ENCODE data around the gene OSBPL10. TPM values are rescaled to one million over a fixed set of nuclear protein-coding genes. Genes with fewer than 3 reads are reported as not detected.
"Not testable (repeated sequence)": the region's sequence is repeated elsewhere in the genome, so short reads cannot be mapped to it uniquely, and the experiment has no call there.

The OSBPL10 gene
- total RNA-seq, 1 donor from 2014 or later: 36.4 TPM

DNA sequence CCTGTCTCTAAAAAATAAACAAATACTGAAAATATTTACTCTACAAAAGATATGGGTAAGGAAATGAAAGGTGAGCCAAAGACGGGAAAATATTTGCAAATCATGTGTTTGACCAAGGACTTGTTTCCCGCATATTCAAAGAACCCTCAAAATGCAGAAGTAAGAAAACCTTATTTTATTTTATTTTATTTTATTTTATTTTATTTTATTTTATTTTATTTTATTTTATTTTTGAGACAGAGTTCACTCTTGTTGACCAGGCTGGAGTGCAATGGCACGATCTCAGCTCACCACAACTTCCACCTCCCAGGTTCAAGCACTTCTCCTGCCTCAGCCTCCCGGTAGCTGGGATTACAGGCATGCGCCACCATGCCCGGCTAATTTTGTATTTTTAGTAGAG lies 11.9 kb upstream of the OSBPL10 start:
- DNase-seq: not testable (repeated sequence)

DNA sequence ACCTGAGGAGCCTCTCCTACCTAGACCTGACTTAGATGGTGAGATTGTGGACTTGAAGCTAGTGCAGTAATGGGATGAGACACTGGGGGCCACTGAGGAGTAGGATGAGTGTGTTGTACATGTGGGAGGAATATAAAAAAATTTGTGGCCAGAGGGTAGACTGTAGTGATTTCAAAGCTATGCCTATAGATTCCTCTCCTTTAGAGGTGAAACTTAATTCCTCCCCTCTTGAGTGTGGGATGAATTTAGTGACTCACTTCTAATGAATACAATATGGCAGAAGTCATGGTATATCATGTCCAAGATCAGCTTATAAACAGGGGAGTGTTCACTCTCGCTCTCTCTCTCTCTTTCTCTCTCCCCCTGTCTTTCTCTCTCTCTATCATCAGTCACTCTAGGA lies 7.2 kb upstream of the OSBPL10 start:
- DNase-seq: no peak

DNA sequence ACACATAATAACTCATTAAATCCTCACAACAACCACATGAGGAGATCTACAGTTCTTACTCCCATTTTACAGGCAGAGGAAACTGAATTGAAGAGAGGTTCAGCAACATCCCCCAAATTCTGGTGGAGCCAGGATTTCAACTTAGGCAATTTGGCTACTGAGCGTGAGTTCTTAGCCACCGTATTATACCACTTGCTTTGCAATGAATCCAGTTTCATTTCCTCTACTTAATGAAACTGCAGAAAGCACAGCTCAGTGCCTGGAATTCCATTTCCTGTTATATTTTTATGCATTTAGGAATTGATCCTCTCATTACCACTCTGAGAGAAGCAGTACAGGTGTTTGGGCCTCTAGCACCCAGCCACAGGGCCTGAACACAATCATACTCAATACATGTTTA lies 4.8 kb upstream of the OSBPL10 start:
- no peak for DNase-seq

DNA sequence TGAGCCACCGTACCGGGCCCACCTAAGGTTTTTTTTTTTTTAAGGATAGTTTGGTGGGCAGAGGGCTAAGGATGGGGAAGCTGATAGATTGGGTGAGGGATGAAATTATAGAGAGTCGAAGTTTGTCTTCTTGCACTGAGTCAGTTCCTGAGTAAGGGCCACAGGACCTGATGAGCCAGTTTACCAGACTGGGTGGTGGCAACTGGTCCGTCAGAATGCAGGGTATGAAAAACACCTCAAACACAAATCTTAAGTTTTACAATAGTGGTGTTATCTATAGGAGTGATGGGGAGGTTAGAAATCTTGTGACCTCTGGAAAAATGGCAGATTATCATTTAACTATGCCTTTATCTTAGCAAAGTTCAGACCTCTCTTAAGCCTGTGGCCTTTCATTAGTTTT lies 3.3 kb upstream of the OSBPL10 start:
- DNase-seq: no peak

DNA sequence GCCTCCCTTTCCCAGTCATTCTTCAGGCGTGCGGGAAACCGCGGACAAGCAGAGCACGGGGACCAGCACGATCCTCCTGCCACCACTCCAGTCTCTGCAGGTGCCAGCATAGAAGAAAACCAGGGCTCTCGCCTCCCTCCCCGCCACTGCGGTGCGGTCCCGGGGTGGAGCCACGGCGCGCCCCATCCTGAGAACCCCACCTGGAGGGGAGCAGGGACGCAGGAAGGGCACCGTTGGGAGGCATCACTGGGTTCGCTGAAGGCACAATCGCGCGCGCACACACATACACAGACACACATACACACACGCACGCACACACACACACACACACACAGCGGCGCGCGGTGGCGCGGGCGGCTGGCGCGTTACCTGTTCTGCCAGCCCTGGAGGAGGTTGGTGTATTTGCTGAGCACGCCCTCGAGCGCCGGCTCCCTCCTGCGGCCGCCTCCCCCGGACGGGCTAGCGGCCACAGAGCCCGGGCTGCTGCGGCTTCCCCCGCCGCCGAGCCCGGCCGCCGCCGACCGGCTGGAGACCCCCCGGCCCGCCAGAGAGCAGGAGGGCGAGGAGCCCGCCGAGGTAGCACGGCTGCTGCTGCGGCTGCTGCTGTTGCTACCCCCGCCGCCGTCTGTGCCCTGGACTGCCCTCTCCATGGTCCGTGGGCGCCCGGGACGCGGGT lies 394 bp downstream of the OSBPL10 start:
- DNase-seq: peak; percentile 76

DNA sequence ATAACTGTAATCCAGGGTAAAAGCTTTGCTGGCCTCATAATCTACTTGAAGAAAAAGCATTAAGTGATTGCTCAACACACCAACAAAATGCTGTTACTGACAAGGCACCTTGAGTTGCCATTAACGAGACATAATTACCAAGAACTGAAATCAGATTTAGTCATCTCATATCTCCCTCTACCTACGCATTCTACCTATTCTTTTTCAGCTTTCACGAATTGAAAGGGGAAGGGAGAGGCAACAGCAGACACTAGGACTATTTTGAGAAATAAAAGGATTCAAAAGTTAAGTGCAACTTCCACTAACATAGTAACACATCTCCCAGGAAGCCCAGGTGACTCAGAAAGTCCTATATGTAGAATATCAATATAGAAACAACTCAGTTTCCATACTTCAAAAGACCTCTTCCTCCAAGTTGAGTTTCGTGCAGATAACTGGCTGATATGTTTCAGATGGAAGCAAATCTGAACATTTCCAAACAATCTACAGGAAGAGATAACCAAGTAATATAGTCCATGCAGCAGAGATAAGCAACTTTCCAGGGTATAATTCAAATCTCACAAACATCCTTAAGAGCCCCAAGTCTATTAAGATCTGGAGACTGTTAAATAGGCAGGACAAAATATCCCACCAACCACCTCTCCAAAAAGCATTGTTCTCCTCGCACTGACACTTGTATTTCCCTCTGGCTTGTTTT lies 1.9 kb downstream of the OSBPL10 start:
- DNase-seq: peak; percentile 38

DNA sequence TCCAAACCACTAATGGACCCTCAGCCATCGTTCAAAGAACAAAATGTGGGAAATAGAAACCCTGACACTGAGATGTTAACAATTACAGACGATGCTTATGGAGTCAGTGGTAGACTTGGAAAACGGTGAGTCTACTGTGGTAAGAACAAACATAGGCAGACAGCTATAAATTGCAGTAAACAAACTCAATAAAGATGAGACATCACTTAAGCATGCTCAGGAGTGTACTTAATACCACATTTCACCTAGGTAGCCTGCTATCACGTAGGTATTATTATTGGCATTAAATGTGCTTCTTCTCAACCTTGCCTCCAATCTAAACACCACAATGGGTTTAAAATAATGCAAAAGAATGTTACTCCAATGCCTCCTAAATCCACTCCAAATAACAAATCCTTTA lies 2.5 kb downstream of the OSBPL10 start:
- no peak for DNase-seq

DNA sequence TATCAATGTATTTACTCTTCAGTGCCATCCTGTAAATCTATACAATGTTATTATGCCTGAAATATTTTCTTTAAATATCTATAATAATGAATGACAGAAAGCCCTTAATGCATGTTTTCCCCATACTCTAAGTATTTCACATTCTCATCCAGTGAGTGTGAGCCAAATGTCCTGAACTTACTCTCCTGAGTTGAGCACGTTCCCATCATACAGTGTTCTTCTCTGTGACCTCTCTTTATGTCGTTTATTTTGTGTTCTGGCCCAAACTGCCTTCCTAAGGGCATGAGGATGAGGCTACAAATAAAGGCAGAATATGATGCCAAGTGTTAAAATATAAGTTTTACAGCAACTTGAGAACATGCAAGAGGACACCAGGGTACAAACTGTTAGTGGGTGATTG lies 3.3 kb downstream of the OSBPL10 start:
- DNase-seq: no peak

DNA sequence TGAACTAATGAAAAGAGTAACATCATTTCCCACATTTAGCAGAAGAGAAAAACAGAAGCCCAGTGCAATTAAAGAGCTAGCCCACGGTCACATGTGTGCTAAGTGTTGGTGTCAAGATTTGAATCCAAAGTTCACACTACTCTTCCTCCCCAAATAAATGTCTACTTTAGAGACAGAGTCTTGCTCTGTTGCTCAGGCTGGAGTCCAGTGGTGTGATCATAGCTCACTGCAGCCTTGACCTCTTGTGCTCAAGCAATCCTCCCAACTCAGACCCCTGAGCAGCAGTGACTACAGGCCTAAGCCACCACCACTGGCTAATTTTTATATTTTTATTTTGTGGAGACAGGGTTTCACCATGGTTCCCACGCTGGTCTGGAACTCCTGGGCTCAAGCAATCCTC lies 4.8 kb downstream of the OSBPL10 start:
- DNase-seq: no peak

DNA sequence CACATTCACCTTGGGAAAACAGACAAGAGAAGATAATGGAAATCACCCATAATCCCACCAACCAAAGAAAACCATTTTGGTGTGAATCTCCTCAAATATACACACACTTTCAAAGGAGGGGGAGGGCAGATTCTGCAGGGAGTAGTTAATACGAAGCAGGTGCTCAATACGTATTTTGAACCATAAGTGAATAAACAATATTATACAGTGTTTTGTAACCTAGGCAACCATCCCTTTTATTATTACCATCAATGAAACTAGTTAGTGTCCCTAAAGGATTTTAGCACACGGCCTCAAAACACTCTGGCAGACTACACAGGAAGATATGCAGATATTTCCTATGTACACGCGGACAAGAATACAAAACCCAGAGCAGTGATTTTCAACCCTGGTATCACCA lies 6.1 kb downstream of the OSBPL10 start:
- no peak for DNase-seq

DNA sequence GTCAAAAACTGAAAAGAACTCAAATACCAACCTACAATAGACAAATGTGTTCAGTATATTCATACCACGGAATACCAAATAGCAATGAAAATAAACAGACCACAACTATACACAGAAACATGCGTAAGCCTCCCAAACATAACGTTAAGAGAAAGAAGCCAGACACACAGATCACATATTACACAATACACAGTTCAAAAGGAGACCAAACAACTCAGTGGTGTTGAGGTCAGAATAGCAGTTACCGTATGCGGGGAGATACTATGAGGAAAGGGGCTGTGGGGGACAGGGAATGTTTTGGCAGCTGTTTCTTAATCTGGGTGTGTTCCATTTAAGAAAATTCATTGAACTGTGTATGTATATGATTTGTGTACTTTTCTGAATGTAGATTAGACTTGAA lies 6.6 kb downstream of the OSBPL10 start:
- DNase-seq: no peak

DNA sequence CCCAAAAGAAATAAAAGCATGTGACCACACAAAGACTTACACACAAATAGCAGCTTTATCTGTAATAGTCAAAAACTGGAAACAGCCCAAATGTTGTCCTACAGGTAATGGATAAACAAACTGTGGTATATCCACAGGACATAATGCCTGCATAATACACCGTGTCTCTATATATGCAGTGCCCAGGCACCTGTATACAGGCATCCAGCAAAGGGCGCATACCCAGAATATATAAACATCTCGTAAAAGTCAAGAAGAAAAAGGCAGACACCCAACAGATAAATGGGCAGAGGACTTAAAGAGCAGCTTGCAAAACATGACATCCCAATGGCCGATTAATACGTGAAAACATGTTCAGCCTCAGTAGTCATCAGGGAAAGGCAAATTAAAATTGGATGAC lies 7.2 kb downstream of the OSBPL10 start:
- no peak for DNase-seq

DNA sequence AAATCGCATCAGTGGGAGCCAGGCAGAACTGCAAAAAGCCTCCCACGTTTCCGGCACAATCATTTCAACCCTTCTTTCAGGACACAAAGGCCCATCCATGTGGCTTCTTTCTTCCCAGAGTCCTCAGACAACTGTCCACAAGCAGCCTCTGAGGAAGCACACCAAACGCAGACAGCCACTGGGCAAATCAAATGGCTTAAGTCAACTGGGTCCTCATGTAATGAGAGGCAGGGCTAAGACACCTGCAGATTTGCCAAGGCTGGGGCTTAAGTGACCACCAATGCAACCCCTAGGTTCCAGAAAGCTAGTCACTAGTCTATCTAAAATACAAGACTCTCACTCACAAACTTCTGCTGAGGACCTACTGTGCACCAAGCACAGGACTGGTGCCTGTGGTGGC lies 8.0 kb downstream of the OSBPL10 start:
- DNase-seq: no peak

DNA sequence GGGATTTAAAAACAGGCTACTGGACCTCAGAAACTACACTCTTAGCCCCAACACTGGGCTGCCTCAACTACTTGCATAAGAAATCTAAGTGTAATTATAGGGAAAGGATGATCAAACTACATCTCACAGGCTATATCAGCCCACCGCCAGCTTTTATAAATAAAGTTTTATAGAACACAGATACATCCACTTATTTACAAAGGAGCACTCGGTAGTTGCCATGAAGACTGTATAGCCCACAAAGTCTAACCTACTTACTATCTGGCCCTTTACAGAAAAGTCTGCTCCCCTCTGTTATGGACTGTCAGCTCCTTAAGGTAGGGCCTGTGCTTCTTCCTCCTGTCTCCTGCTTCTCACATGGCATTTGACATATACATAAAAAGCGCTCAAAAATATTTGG lies 9.5 kb downstream of the OSBPL10 start:
- no peak for DNase-seq

DNA sequence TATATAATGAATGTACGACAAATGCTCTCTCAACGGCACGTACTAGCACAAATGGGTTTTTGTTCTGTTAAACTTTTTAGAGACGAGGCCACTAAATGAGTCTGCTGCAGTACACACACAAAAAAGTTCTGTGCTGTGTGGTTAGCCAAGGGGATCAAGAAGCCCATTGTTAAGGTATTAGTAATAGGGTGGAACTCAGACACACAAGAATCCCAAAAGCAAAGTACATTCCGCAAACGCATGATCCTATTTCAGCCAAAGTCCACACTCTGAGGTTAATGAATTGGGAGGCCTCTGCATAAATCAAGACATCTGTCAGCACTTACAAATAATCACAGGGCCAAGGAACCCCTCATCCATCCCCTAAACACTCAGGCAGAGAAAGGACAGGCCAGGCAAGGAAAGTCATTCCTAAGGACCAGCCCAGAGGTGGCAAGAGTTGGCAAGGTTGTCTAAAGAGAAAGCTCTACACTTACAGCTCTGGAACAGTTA lies 12.1 kb downstream of the OSBPL10 start:
- peak; percentile 56 for DNase-seq

DNA sequence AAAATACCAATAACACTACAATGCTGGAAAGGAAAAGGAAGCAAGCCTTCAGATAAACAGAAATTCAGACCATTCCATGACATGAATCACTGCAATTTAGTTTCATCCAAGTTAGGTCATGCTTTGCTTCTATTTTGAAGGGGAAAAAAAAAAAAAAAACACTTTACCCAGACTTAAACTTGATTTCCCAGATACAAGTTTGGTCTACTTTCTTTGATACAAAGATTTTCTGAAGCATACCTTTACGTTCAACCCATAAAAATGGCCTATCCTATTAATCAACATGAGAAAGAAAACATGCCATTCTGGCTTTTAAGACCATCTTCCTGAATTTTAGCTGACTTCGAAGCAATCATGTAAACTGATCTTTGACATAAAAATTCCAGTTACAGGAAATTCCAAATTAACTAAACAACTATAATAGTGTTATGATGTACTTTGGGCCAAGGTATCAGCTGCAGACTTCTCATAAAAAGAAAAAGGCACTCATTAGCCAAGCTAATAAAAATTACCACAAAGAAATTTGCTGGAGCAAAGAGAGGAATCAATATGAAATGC lies 12.6 kb downstream of the OSBPL10 start:
- peak; percentile 71 for DNase-seq

DNA sequence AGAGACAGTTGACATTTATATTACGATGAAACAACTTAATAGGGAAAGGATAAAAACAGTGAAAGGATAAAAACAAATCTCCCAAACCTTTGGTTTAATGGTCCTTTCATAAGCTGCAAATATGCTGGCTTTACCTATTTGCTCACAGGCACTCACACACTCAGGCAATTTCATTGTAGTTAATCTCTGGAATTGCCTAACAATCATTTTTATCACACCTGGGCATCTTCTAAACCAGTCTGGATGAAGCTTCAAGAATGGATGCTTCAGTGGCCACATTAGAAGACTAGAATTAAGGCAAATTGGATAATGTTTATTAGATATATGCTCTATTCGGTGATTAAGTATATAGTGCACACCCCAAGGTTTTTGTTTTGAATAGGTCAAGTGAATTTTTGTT lies 13.5 kb downstream of the OSBPL10 start:
- no peak for DNase-seq

DNA sequence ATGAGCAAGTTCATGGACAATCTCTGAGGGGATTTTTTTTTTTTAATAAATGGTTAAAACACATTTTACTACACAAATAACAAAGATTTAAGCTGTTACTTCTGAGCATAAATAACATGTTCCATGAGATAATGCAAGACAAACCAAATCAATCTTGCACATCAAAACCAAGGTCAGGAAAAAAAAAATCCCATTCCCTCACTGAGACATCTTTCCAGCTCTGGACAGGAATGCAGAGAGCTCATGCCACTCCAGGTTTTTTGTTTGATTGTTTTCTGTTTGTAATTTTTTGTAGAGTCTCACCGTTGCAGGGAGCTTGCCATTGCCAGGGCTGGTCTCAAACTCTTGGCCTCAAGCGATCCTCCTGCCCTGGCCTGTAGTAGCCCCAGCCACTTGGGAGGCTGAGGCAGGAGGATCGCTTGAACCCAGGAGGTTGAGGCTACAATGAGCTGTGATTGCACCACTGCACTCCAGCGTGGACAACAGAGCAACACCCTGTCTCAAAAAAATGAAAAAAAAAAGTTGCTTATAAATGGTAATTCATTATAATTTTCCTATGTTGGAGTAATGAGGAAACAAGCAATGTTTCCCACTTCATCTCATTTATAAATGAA lies 14.0 kb downstream of the OSBPL10 start:
- no peak for DNase-seq

DNA sequence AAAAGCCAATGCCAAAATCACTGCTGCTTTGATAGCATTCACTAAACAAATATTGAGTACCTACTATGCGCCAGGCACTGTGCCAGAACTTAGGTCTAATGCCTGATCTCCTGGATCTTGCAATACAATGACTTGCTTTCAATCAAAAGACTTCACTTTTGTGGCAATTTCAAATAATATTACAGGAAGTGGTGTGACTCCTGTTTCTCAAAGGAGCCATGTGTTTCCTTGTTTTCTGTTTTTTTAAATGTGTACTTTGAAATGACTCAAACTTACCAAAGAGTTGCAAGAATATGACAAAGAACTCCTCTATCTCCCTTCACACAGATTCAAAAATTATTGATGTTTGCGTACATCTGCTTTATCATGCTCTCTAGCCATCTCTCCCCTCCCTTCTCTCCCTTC lies 18.3 kb downstream of the OSBPL10 start:
- peak; percentile 84 for DNase-seq

DNA sequence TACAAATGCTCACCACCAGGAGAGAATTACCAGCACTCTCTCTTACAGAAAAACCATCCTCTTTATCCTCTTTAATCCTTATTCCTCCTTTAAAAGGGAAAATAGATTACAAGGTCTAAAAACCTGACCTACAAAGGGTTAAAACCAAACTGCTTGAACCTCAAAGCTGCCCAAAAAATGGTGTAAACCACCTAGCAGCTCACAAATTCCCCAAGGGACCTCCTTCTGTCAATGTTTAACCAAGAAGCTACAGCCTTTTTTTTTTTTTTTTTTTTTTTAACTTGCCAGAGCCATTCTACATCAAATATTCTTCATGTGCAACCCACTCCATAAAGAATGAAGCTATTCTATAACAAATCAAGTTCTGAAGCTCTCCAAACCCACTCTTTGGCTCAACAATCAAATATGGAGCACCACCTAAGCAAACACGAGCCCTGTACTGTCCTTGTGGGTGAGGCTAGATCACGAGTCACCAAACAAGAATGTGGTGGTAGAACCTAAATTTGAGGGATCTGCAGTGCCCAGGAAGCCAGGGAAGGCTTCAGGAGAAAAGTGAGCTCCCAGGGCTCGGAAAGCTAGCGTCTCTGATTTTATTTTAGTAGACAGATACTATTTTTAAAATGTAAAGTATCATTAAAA lies 20.1 kb downstream of the OSBPL10 start:
- DNase-seq: no peak

DNA sequence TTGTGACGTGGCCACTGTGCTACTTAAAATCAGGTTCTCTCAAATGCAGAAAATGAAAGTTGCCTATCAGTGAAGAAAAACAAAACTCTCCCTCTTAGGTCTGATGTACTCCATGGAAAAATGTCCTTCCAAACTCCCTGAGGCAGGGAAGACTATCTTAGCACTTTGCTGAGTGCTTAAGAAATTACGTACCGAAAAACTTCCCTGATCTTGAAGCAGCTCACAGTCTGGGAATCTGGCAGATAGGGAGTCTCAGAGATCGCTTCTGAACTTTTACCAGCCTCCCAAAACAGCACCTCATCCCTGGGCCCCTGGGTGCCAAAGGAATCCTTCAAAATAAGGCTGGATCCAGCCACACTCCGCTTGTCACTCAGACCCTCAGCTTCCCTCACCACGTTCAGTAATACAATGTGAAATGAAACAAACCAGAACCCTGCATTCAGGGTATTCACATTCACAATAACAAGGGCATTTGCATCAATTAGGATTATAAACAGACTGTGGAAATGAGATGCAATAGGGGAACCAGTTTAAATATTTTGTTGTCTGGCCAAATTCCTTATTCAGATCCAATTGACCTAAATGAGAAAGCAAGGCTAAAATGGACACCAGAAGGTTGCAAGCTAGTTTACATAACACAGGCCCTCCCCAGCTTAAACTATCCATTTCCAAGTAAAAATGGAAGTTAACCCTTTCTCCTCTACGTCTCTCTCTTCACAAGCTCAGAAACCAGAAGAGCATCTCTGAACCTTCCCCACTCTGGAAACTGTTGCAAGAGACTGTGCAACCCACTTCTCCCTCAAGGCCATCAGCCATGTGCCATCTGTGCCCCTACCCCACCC lies 20.9 kb downstream of the OSBPL10 start:
- no peak for DNase-seq

DNA sequence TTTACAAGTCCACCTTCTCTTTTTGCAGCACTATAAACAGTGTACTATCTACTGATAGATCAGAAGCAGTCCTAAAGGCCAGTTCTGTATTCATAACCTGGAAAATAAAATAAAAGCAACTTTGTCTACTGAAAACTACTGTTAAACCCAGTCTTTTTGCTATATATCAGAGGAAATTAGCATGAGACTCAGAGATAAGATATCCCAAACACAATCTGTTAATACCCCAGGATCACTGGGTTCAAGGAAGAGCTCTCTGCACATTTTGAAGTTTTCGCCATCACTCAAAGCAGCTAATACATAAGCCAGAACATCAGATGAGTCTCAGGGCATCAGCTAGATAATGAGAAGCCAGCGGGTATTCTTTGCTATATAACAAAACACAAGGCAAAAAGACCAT lies 21.8 kb downstream of the OSBPL10 start:
- DNase-seq: no peak

Measured in dermis blood vessel endothelial cell (primary cell).